SK-N-SH (cell line): ENCODE data around the gene HYAL3. TPM values are rescaled to one million over a fixed set of nuclear protein-coding genes. Genes with fewer than 3 reads are reported as not detected.

ENCODE experiments used
- CTCF ChIA-PET: fragments of 300-600, 350-600 bp; formaldehyde crosslinking; extraction: SDS; loops from one replicate; lab custom pipeline; 2021; lab: Yijun Ruan, JAX
- POLR2A ChIA-PET: fragments of 350-600 bp; sonication (Branson Sonifier 250); formaldehyde crosslinking; extraction: SDS; loops from one replicate; lab custom pipeline; 2020; ENCODE audit warnings: antibody characterized with exemption, inconsistent platforms; lab: Yijun Ruan, JAX
- DNase-seq: peaks from one replicate; pipeline ENCODE4 v3.0.0; 2012
- H2AFZ ChIP-seq: fragments of 200-600 bp; sonication (generic); 2 replicates; pipeline ENCODE4 v1.8.1; 2016; ENCODE audit warnings: antibody characterized with exemption, mild to moderate bottlenecking, low read depth
- H3F3A ChIP-seq: fragments of 200-600 bp; sonication (generic); replicated peaks from 2 replicates; pipeline ENCODE3; 2016; ENCODE audit warnings: antibody characterized with exemption, mild to moderate bottlenecking; ENCODE audit not compliant: insufficient read depth
- H3K27ac ChIP-seq, 2 experiments: fragments of 200-500 bp in 1 of 2; fragments of 200-600 bp in 1 of 2; sonication (Bioruptor generic) in 1 of 2; sonication (generic), shearing (Covaris generic) in 1 of 2; 2 replicates each; pipeline versions ENCODE4 v1.5.1 to v1.6.1; 2014 to 2016; ENCODE audit warnings: low read depth in 2 of 2, inconsistent platforms in 1 of 2, low read length in 1 of 2, mild to moderate bottlenecking in 1 of 2, mixed read lengths in 1 of 2
- H3K27me3 ChIP-seq: fragments of 200-600 bp; sonication (generic), shearing (Covaris generic); 2 replicates; pipeline ENCODE4 v1.6.1; 2016; ENCODE audit warnings: mixed run types; ENCODE audit not compliant: insufficient read depth
- H3K36me3 ChIP-seq, 2 experiments: fragments of 200-500 bp in 1 of 2; fragments of 200-600 bp in 1 of 2; sonication (Bioruptor generic) in 1 of 2; sonication (generic) in 1 of 2; replicated peaks in 1 of 2; 2 replicates each; pipeline versions ENCODE3 to v1.5.1; 2014 to 2016; ENCODE audit warnings: low read length in 1 of 2, mild to moderate bottlenecking in 1 of 2; ENCODE audit not compliant: insufficient read depth in 2 of 2, control insufficient read depth in 1 of 2
- H3K4me1 ChIP-seq, 2 experiments: fragments of 200-500 bp in 1 of 2; fragments of 200-600 bp in 1 of 2; sonication (Bioruptor generic) in 1 of 2; sonication (generic), shearing (Covaris generic) in 1 of 2; 2 replicates each; pipeline versions ENCODE4 v1.5.1 to v1.6.1; 2014 to 2016; ENCODE audit warnings: low read depth in 1 of 2, low read length in 1 of 2, mixed run types in 1 of 2; ENCODE audit not compliant: insufficient read depth in 2 of 2, control insufficient read depth in 1 of 2
- H3K4me2 ChIP-seq: fragments of 200-600 bp; sonication (generic), shearing (Covaris generic); 2 replicates; pipeline ENCODE4 v1.6.1; 2017; ENCODE audit warnings: mixed run types
- H3K4me3 ChIP-seq, 2 experiments: fragments of 200-500 bp in 1 of 2; fragments of 200-600 bp in 1 of 2; sonication (Bioruptor generic) in 1 of 2; sonication (generic), shearing (Covaris generic) in 1 of 2; 2 replicates each; pipeline versions ENCODE4 v1.5.1 to v1.8.1; 2014 to 2016; ENCODE audit warnings: low read depth in 2 of 2, inconsistent platforms in 1 of 2, low read length in 1 of 2, mild to moderate bottlenecking in 1 of 2, mixed read lengths in 1 of 2, moderate library complexity in 1 of 2
- H3K79me2 ChIP-seq: fragments of 200-600 bp; sonication (generic); 2 replicates; pipeline ENCODE4 v1.8.1; 2017; ENCODE audit warnings: mild to moderate bottlenecking; ENCODE audit not compliant: insufficient read depth
- H3K9ac ChIP-seq: fragments of 200-600 bp; sonication (generic); 2 replicates; pipeline ENCODE4 v1.6.1; 2017; ENCODE audit warnings: mixed run types
- H3K9me2 ChIP-seq: fragments of 200-600 bp; sonication (generic); 2 replicates; pipeline ENCODE4 v1.6.1; 2017; ENCODE audit warnings: mixed run types
- H3K9me3 ChIP-seq: fragments of 200-600 bp; sonication (generic); 2 replicates; pipeline ENCODE4 v1.6.1; 2017; ENCODE audit warnings: mixed run types, mild to moderate bottlenecking, moderate library complexity
- H4K20me1 ChIP-seq: fragments of 200-600 bp; sonication (generic); 2 replicates; pipeline ENCODE4 v1.6.1; 2017; ENCODE audit warnings: mild to moderate bottlenecking, mixed run types; ENCODE audit not compliant: insufficient read depth
- FOXJ3 ChIP-seq: sonication (generic); formaldehyde crosslinking; IDR thresholded peaks from 2 replicates; pipeline ENCODE4 v1.5.1; 2020; ENCODE audit warnings: mild to moderate bottlenecking, missing genetic modification reagents
- GABPA ChIP-seq: IDR thresholded peaks from 2 replicates; pipeline ENCODE4 v1.4.0; 2012; ENCODE audit warnings: low read depth, mild to moderate bottlenecking
- RAD21 ChIP-seq: IDR thresholded peaks from 2 replicates; pipeline ENCODE4 v1.6.1; 2012; ENCODE audit warnings: mild to moderate bottlenecking, low read length
- RCOR1 ChIP-seq: fragments of 150-350 bp; IDR thresholded peaks from 2 replicates; pipeline ENCODE4 v1.6.1; 2017; ENCODE audit warnings: antibody characterized with exemption, low read length
- TCF12 ChIP-seq: IDR thresholded peaks from 2 replicates; pipeline ENCODE4 v1.4.0; 2012
- WGBS: methylation state at CpG from one replicate; pipeline ENCODE4 v1.1.6; 2017; ENCODE audit warnings: low lambda C conversion rate; 5-methylcytosine and 5-hydroxymethylcytosine counted together
- polyA plus RNA-seq, 3 experiments: library from polyadenylated mRNA; depleted of rRNA; stranded (reverse); fragments of >200 nt; gene quantifications; 2 replicates each; pipeline ENCODE4 v1.2.3, GENCODE V29; 2012
- TF ChIP-seq, protein P1 (sequence below): IDR thresholded peaks from 2 replicates; pipeline ENCODE4 v1.6.1; 2012; ENCODE audit warnings: mild to moderate bottlenecking, low read depth, low read length, moderate library complexity
- TF ChIP-seq, protein P2 (sequence below): IDR thresholded peaks from 2 replicates; pipeline ENCODE4; 2012

Gene HYAL3
- polyA plus RNA-seq, 1 of the 3 experiments (the other 2 are of a cell fraction): 7.8 TPM

GRCh38 chr3:50248387-50248786, 50.8 kb downstream of the HYAL3 start:
- CTCF ChIA-PET: interaction anchor here (1.1 to 61.6 kb wide), 5 partner anchors 10 to 62 kb away, joined by 3 to 1375 read pairs (median 180); partner anchors contain the start of genes GNAI2 and GNAT1
- peaks cover 100% of the 10 kb centered on the region for H3K79me2 ChIP-seq
- peaks cover 5 to 20% of the 10 kb centered on the region in 2 experiments for H3K36me3 ChIP-seq
- DNase-seq: no peak
- peaks cover 27 to 42% of the 10 kb centered on the region in 2 experiments; a peak in 3 of 4 replicates for H3K4me1 ChIP-seq
- no peaks in the 10 kb centered on the region for H3K9me2 ChIP-seq
- H3K9me3 ChIP-seq: no peaks in the 10 kb centered on the region
- no peaks in the 10 kb centered on the region for H3K27me3 ChIP-seq
- H3K27ac ChIP-seq: peak overlapping the region in 1 of 2 experiments; percentile 22; a peak in 2 of 4 replicates
- no peak overlapping the region for H2AFZ ChIP-seq
- H3K9ac ChIP-seq: peak overlapping the region; percentile 19
- peak overlapping the region; percentile 47 for H3K4me2 ChIP-seq
- TF ChIP-seq, protein P1, sequence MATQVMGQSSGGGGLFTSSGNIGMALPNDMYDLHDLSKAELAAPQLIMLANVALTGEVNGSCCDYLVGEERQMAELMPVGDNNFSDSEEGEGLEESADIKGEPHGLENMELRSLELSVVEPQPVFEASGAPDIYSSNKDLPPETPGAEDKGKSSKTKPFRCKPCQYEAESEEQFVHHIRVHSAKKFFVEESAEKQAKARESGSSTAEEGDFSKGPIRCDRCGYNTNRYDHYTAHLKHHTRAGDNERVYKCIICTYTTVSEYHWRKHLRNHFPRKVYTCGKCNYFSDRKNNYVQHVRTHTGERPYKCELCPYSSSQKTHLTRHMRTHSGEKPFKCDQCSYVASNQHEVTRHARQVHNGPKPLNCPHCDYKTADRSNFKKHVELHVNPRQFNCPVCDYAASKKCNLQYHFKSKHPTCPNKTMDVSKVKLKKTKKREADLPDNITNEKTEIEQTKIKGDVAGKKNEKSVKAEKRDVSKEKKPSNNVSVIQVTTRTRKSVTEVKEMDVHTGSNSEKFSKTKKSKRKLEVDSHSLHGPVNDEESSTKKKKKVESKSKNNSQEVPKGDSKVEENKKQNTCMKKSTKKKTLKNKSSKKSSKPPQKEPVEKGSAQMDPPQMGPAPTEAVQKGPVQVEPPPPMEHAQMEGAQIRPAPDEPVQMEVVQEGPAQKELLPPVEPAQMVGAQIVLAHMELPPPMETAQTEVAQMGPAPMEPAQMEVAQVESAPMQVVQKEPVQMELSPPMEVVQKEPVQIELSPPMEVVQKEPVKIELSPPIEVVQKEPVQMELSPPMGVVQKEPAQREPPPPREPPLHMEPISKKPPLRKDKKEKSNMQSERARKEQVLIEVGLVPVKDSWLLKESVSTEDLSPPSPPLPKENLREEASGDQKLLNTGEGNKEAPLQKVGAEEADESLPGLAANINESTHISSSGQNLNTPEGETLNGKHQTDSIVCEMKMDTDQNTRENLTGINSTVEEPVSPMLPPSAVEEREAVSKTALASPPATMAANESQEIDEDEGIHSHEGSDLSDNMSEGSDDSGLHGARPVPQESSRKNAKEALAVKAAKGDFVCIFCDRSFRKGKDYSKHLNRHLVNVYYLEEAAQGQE: no peak
- TF ChIP-seq TCF12: no peak
- no peak for TF ChIP-seq FOXJ3 (CRISPR knock-in tag)
- TF ChIP-seq RAD21: no peak
- TF ChIP-seq, protein P2, sequence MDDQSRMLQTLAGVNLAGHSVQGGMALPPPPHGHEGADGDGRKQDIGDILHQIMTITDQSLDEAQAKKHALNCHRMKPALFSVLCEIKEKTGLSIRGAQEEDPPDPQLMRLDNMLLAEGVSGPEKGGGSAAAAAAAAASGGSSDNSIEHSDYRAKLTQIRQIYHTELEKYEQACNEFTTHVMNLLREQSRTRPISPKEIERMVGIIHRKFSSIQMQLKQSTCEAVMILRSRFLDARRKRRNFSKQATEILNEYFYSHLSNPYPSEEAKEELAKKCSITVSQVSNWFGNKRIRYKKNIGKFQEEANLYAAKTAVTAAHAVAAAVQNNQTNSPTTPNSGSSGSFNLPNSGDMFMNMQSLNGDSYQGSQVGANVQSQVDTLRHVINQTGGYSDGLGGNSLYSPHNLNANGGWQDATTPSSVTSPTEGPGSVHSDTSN: peak; percentile 48; the same call in 1 of the 2 replicates
- H3F3A ChIP-seq: peaks cover 37% of the 10 kb centered on the region
- POLR2A ChIA-PET: no interaction called here
- H3K4me3 ChIP-seq: no peak overlapping the region
- WGBS: 11% methylated on average over 2 of the region's 3 CpGs
- H4K20me1 ChIP-seq: peaks cover 91% of the 10 kb centered on the region

GRCh38 chr3:50246517-50246954, 52.7 kb downstream of the HYAL3 start:
- no peaks in the 10 kb centered on the region for H3K9me3 ChIP-seq
- H3K4me2 ChIP-seq: peak overlapping the region; percentile 73
- H3K27me3 ChIP-seq: no peaks in the 10 kb centered on the region
- DNase-seq: peak; percentile 50
- peaks cover 35 to 36% of the 10 kb centered on the region in 2 experiments; a peak in 3 of 4 replicates for H3K4me1 ChIP-seq
- ChIA-PET CTCF (interaction anchor here (0.6 to 61.6 kb wide), 30 partner anchors 12 to 370 kb away, joined by 3 to 1375 read pairs (median 5); partner anchors contain the start of genes GNAI2, GNAT1, IFRD2 and SLC38A3), POLR2A (interaction anchor here (1.0 to 1.5 kb wide), 4 partner anchors 11 to 65 kb away, joined by 3 to 4 read pairs (median 4); partner anchors contain the start of gene GNAI2)
- H3K9me2 ChIP-seq: no peaks in the 10 kb centered on the region
- H3K36me3 ChIP-seq: peaks cover 0 to 15% of the 10 kb centered on the region in 2 experiments
- peak overlapping the region; percentile 46 to 57; a peak in 3 of 4 replicates for H3K4me3 ChIP-seq
- whole genome bisulfite sequencing: 23% methylated on average over 9 of the region's 10 CpGs
- peaks cover 100% of the 10 kb centered on the region for H3K79me2 ChIP-seq
- H3K27ac ChIP-seq: peak overlapping the region; percentile 72 to 89
- H3K9ac ChIP-seq: peak overlapping the region; percentile 55; the same call in 1 of the 2 replicates
- H4K20me1 ChIP-seq: peaks cover 91% of the 10 kb centered on the region
- H2AFZ ChIP-seq: no peak overlapping the region
- peaks cover 41% of the 10 kb centered on the region for H3F3A ChIP-seq
- TF ChIP-seq RCOR1: no peak
- peak; percentile 70 for TF ChIP-seq GABPA
